GM20000 (cell line): Measurements from ENCODE around the gene MRPS22.

Source experiments
- DNase-seq: peaks from one replicate; pipeline ENCODE4 v3.0.0; 2012; ENCODE audit warnings: low spot score
- CTCF ChIP-seq: IDR thresholded peaks from 2 replicates; pipeline ENCODE4 v1.5.1; 2012; ENCODE audit warnings: mild to moderate bottlenecking, control low read depth; ENCODE audit errors: extremely low read depth, missing control alignments

The MRPS22 gene

GRCh38 chr3:139312416-139312815, 31.4 kb upstream of the MRPS22 start:
- no peak for DNase-seq
- TF ChIP-seq CTCF, result no peak

- no peak for DNase-seq
- no peak for TF ChIP-seq CTCF
Observed at GRCh38 chr3:139312959-139313358, 30.9 kb upstream of the MRPS22 start.

GRCh38 chr3:139313921-139314320, 29.9 kb upstream of the MRPS22 start:
- TF ChIP-seq CTCF, result no peak

GRCh38 chr3:139317215-139317614, 26.6 kb upstream of the MRPS22 start:
- no peak for DNase-seq
- TF ChIP-seq CTCF, result no peak

More at GRCh38 chr3:139313921-139314320, 29.9 kb upstream of the MRPS22 start:
- no peak for DNase-seq

- no peak for DNase-seq
- no peak for TF ChIP-seq CTCF
Observed at GRCh38 chr3:139317660-139318430, 26.0 kb upstream of the MRPS22 start.

GRCh38 chr3:139318431-139318816, 25.4 kb upstream of the MRPS22 start:
- no peak for DNase-seq

More at GRCh38 chr3:139318431-139318816, 25.4 kb upstream of the MRPS22 start:
- TF ChIP-seq CTCF, result no peak
